MV-4-11 (cell line): Measurements from ENCODE around the gene PUS7.
"Not testable (repeated sequence)": the region's sequence is repeated elsewhere in the genome, so short reads cannot be mapped to it uniquely, and the experiment has no call there.

Source experiments
- DNase-seq: peaks from one replicate; lab custom pipeline; 2025; lab: John Stamatoyannopoulos, UW

PUS7 gene

DNA sequence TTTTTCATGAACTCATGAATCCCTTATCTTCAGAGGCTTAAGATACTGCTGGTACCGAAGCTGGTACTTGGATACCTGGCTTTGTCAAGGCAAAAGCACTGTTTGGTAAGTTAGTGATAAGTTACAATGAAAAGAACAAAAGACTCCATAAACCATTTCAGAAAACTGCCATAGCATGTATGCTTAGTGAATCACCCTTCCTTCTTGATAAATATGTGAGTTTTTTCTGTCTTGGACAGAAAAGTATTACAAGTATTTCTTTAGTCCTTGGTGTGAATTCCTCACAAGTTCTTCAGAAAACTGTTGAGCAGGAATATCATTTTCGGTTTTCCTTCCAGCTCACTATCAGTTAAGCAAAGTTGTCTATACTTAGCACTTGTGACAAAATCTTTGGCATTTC lies 25.6 kb downstream of the PUS7 start:
- no peak for DNase-seq

DNA sequence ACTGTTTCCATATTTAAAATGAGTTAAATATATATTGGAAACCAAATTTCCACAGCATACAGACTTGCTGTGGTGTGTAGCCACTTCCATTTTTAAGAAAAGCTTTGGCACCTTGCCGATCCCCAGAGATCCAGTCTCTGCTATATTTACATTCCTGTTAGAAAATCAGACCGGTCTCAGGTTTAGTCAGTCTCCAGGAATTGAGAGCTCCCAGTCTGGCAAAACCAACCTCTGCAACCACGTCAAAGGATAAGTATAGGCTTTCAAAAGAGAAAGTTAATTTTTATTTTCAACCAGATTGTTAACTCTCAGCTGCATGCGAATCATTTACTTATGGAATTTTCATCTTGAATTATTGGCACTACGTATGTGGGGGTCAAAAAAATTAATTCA lies 28.2 kb downstream of the PUS7 start:
- no peak for DNase-seq

DNA sequence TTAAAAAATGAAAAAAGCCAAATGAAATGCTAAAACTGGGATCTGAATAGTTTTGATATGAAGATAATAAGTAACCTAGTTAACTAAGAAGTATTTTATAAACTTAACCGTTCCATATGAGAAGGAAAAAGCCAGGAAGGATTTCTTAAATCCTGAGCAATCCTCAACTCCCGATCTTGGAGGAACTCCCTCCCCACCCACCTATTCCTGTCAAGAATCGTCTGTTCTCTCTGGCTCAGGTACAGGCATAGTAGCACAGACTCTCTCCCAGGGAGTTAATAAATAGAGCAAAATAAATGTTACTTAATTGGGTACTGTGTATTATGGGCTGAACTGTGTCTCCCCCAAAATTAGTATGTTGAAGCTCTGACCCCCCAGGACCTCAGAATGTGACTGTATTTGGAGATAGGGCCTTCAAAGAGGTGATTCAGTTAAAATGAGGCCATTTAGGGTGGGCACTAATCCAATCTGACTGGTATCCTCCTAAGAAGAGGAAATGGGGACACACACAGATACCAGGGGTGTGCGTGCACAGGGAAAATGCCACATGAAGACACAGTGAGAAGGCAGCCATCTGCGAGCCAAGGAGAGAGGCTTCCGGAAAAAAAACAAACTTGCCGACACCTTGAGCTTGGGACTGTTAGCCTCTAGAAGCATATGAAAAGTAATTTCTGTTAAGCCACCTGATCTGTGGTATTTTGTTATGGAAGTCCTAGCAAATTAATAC lies 28.7 kb downstream of the PUS7 start:
- no peak for DNase-seq

DNA sequence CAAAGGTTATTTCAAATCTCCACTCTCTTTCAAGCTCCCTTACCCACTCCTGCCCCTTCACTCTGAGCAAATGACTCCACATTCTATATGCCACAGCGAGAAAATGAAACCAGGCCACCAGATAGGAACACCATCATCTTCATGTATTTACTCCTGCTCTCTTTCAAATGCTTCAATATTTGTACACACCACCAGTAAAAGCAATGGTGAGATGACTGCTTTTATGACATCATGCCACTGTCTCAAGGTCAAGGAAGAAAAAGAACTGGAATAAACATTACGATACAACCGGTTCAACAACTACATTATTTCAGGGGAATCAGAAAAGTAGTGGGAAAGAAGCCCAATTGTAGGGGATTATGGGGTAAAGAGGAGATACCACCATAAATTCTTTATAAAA lies 32.7 kb downstream of the PUS7 start:
- no peak for DNase-seq

DNA sequence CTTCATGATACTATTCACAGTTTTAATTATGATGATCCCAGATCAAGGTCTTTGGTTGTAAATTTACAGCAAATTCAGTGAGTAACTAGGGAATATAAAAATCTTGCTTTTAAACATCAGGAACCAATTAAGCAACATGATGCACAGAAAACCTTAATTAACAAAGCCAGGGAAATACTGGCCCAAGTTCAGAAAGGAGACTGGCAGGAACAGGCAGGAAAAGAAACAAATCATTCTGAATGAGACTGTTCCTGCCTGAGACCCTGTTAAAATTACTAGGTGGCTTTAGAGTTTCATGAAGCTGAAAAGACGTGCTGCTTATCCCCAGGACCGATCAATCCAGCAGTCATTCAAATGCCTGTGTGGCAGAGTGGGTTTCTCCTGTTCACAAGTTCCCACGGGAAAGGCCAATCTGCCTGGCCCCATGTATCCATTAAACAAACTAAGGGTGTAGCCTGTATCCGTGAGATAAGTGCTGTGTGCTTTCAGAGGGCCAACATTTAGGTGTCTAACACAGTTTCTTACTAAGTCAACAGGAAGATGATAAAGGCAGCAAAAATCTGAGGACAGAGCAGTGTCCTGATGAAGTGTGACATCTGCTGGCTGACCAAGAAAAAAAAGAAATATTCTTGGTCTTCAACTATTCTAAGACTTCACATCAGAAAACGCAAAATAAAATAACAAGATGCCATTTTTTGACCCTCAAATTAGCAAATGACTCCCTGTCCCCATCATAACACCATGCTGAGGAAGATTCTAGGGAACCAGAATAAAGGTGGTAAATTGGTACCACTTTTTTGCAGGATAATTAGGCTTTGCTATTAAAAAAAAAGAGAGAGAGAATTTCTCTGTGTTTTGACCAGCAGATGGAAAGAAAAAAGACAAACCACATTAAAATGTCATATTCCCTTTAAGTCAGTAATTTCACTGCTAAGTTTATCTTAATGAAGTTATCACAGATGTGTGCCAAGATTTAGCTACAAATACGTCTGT lies 34.2 kb downstream of the PUS7 start:
- DNase-seq: no peak

DNA sequence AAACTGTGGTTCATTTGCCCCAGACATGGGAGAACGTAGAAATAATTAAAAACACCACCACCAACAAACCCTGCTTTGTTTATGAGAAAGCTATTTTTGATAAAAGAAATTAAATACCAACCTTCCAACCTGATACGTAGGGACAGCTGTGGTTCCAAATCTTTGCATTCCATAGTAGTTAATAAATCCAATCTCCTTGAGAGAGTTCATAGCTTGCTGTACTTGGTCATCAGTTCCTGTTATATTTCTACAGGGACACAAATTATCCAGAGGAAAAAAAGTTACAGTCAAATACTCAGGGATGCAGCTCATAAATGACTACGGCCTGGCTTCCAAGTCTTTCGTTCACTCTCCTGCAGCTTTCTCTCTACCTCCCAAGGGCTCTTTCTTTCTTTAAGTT lies 41.1 kb downstream of the PUS7 start:
- no peak for DNase-seq

DNA sequence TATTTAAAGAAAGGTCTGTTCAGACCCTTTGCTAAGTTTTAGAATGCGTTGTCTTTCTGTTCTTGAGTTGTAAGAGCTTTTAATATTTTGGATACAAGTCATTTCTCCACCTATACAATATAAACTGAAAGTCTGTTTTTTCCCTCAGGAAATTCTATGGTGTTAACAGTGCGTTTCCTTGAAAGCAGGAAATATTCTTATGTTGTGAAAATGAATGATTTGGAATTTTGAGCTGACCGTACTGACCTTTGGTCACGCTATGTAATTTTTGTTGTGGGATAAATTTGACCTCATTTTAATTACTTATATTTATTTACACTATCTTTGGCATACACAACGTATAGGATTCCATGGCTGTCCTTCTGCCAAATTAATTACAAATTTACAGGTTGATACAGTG lies 43.5 kb downstream of the PUS7 start:
- no peak for DNase-seq

DNA sequence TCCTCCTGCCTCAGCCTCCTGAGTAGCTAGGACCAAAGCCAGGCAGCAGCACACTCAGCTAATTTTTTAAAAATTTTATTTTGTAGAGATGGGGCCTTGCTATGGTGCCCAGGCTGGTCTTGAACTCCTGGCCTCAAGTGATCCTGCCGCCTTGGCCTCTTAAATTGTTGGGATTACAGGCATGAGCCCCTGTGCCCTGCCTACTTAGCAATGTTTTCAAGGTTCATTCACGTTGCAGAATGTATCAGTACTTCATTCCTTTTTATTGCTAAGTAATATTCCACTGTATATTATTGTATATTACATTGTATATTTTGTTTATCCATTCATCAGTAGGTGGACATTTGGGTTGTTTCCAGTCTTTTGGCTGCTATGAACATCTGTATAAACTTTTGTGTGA lies 44.2 kb downstream of the PUS7 start:
- DNase-seq: no peak

DNA sequence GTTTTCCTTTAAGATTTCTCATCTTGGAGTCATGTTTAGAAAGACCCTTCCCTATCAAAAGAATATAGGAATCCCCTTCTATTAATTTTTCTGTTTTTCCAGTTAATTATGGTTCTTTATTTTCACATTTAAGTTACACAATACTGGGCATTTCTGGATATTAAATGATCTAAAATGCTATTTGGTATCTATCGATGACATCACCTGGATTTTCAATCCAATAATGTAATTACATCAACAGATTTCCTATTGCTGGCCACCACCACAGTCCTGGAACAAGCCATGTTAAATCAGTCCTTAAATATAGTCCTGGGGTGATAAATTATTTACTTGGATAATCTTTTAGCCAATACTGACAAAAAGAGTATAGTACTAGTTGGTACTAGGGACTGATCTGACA lies 48.0 kb downstream of the PUS7 start:
- no peak for DNase-seq

DNA sequence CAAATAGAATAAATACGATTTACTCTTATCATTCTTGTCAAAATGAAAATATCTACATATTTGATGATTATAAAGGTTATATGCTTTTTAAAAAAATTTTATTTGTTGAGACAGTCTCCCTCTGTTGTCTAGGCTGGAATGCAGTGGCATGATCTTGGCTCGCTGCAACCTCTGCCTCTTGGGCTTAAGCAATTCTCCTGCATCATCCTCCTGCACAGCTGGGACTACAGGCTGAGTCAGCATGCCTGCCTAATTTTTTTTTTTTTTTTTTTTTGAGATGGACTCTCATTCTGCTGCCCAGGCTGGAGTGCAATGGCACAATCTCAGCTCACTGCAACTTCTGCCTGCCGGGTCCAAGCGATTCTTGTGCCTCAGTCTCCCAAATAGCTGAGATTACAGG lies 48.9 kb downstream of the PUS7 start:
- peak; percentile 3 for DNase-seq

DNA sequence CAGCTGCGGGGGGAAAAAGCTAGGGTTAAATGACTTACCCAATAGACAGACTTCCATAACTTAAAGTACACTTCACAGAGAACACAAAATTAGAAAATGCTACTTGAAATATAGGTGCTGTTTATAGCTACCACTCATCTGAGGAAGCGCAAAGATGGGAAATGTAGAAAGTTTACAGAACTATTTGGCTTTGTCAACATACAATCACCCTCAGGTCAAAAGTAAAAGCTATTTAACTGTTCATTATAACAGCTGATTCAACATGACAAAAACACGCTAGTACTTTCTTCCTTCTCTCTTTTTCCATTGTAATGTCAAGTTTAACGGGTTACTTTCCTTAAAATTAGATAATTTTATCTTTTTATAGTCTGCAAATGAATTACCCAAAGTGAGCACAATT lies 51.2 kb downstream of the PUS7 start:
- DNase-seq: no peak

DNA sequence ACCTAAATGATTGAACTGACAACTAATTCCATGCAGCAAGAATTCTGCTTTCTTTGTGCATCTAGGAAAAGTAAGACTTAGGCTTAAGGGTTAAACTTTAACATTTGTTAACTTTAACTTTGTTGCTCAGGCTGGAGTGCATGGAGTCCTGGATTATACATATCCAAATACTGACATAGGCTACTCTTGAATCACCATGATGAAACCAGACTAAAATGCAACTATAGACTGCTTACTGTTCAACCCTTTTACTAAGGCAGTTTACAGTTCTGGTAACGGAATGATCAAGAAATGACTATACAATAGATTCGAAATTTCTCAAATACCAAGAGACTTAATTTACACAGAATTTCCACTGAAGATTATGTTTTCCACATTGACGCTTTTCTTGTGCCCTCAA lies 52.0 kb downstream of the PUS7 start:
- no peak for DNase-seq

DNA sequence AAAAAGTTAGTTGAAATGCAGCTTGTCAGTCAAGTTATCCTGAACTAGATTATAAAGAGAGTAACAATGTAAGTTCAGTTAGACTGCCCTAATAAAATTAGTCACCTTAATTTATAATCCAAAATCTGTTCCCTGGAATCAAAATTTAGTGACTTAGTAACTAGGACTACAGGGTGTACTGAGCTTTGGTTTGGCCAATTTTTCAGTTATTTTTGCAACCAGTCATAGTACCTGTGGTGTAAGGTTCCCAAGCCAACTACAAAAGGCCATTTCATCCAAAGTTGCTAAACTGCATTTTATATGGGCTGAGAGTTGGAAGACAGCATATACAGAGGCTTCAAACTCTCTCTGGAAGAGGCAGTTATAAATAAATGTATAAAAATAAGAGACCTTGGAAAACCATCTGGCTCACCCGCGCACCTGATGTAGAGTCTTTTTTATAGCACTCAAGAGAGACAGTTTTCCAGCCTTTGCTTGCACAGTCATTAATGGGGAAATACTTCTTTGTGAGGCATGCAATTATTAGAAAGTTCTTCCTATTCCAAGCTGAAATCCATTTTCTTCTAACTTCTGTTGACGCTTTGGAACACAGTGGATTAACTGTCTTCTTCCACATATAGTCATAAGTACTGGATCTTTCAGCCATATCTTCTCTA lies 59.2 kb downstream of the PUS7 start:
- DNase-seq: no peak

DNA sequence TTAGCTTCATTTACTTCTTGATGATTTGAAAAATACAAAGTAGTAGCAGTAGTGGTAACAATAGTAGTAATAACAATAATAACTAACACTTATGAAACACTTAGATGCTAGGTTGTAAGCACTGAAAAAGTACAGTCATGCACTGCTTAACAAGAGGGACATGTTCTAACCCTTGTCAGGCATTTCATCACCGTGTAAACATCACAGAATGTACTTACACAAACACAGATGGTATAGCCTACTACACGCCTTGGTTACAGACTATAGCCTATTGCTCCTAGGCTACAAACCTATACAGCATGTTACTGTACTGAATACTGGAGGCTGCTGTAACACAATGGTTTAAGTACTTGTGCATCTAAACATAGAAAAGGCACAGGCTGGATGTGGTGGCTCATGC lies 60.6 kb downstream of the PUS7 start:
- DNase-seq: no peak

DNA sequence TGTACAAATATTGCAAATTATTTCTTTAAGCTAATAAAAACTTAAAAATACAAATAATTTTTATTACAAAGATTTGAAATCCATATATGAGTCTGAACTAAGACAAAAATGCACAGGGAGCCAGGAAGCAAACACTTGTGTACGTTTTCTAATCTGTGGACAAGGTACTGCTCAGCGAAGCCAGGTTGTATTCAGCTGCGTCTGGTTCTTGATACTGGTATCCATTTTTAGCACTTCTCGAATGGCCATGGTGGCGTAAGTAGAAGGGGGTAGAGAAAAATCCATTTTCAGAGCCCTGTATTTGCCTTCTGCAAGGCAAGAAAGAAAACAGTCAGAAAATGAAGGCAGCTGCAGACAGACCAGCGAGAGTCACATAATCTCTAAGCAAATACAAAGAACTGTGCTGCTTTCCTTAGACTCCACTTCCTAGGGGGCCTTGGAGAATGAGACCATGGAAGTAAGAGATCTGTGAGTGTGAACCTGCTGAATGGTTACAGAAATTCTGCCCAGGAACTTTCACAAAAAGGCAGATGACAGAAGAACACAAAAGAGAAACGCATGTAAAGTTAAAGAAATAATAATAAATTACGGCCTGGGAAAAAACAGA lies 64.3 kb downstream of the PUS7 start:
- DNase-seq: no peak

DNA sequence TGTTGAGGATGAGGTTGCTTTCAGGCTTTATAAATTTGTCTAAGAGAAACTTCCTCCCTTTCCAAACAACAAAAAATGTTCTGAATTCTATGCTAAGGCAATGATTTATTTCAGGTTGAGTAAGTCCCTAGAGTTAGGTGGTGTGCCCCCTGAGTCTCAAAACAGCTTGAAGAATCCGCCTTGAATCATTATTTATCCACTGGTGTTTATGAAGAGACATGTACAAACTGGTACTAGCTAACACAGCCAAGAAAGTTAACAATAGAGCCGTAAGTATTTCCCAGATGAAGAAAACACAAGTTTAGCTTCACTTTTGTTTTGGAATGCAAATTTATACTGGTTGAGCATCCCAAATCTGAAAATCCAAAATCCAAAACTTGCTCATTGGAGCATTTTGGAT lies 67.2 kb downstream of the PUS7 start:
- no peak for DNase-seq

DNA sequence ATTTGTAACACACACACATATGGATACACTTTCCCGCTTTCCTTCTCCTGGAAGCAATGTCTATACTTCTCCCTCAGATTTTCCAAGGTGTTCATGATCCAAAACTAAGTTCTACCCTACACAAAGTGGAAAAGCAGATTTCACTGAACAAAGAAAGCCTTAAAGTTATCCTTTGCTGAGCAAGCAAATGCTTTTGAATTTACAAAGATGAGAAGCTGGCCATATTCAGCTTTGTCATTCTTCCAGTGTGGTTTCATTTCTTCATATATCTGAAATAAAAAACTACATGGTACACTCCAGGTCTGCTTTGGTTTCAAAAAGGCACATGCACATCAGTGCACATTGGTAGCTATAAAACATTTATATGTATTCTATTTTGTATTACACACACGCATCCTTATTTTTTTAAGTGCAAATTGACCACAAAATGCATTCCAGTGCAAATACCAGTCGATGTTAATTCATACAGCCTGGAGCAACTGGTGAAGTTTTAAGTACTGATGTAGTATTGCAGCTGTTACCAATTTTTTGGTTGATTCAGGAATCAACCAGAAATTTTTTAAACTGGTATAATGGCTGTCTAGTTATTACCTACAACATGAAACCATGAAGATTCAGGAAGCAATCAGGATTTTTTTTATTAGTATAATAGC lies 67.8 kb downstream of the PUS7 start:
- no peak for DNase-seq

DNA sequence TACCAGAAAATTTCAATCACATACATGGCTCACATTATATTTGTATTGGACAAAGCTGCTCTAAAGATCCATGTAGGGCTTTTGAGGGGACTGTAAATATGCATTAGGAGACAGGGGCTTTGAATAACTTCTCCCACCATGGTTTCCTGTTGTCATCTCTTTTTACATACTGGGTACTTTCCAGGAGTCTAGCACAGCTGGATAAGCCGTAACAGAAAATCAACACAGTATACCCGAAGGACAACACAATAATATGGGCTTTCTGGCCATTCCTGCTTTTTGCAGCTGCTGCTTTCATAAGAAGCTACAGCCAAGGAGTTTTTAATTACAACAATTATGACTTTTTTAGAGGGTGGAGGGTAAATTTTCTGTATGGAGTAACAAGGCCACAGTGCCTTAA lies 70.0 kb downstream of the PUS7 start:
- no peak for DNase-seq

DNA sequence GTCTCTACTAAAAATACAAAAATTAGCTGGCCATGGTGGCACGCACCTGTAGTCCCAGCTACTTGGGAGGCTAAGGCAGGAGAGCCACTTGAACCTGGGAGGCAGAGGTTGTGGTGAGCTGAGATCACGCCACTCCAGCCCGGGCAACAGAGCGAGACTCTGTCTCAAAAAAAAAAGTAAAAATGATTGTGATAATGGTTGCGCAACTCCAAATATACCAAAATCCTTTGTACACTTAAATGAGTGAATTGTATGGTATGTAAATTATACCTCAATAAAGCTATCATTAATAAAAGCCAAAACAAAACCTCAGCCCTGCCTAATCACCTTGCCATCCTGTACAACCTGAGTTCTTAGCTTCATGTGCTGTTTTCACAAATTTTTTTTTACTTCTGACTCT lies 71.2 kb downstream of the PUS7 start:
- DNase-seq: not testable (repeated sequence)

DNA sequence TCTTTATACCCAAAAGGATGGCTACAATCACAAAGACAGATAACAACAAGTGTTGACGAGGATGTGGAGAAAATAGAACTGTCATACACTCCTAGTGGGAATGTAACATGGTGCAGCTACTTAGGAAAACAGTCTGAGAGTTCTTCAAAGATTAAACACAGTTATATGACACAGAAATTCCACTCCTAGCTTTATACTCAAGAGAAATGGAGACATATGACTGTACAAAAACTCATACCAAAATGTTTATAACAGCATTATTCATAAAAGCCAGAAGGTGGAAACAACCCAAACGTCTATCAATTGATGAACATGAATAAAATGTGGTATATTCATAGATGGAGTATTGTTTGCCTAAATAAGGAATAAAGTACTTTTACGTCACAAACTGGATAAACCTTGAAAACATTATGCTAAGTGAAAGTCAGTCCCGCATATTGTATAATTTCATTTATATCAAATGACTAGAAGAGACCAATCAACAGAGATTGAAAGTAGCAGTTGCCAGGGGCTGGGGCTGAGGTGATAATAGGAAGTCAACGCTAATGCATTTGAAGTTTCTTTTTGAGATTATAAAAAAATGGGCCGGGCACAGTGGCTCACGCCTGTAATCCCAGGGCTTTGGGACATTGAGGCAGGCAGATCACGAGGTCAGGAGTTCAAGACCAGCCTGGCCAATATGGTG lies 71.8 kb downstream of the PUS7 start:
- no peak for DNase-seq

DNA sequence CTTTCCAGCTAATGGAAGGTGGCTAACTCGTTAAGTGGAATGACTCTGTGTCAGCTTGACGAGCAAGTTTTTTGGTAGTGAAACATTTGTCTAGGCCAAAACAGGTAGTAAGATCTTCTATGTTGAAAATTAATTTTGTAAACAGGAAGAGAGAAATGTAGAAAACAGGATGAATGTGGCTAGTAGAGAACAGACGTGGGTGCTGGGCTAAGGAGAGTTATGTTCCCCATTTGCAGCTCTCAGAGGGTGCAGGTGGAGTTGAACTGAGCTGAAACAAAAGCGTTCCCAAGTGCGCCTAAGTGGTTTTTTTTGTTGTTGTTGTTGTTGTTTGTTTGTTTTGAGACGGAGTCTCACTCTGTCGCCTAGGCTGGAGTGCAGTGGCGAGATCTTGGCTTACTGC lies 73.9 kb downstream of the PUS7 start:
- DNase-seq: no peak
